ENCODE results near the gene MCF2L2. TPM values are rescaled to one million over a fixed set of nuclear protein-coding genes. Genes with fewer than 3 reads are reported as not detected.
"Not testable (repeated sequence)": the region's sequence is repeated elsewhere in the genome, so short reads cannot be mapped to it uniquely, and the experiment has no call there.

MCF2L2 gene
- total RNA-seq, 1 donor from 2014 or later: 0.89 TPM

- no peak for DNase-seq
Measured at GRCh38 chr3:183396662-183397391, 31.6 kb downstream of the MCF2L2 start.

GRCh38 chr3:183394150-183394549 is 34.3 kb downstream of the MCF2L2 start:
- no peak for DNase-seq

- DNase-seq: no peak
Measured at GRCh38 chr3:183393625-183394024, 34.8 kb downstream of the MCF2L2 start.

- no peak for DNase-seq
Measured at GRCh38 chr3:183392186-183393034, 36.0 kb downstream of the MCF2L2 start.

GRCh38 chr3:183391460-183391859 is 37.0 kb downstream of the MCF2L2 start:
- DNase-seq: no peak

- no peak for DNase-seq
Measured at GRCh38 chr3:183390844-183391243, 37.6 kb downstream of the MCF2L2 start.

- no peak for DNase-seq
Measured at GRCh38 chr3:183388213-183388895, 40.1 kb downstream of the MCF2L2 start.

- no peak for DNase-seq
Measured at GRCh38 chr3:183387797-183388196, 40.6 kb downstream of the MCF2L2 start.

- no peak for DNase-seq
Measured at GRCh38 chr3:183386651-183387050, 41.8 kb downstream of the MCF2L2 start.

- peak; percentile 65 for DNase-seq
Measured at GRCh38 chr3:183385698-183386613, 42.5 kb downstream of the MCF2L2 start.

GRCh38 chr3:183381673-183382072 is 46.7 kb downstream of the MCF2L2 start:
- no peak for DNase-seq

GRCh38 chr3:183381179-183381578 is 47.2 kb downstream of the MCF2L2 start:
- no peak for DNase-seq

- no peak for DNase-seq
Measured at GRCh38 chr3:183378951-183379350, 49.5 kb downstream of the MCF2L2 start.

- no peak for DNase-seq
Measured at GRCh38 chr3:183378545-183378944, 49.9 kb downstream of the MCF2L2 start.

GRCh38 chr3:183378008-183378407 is 50.4 kb downstream of the MCF2L2 start:
- DNase-seq: no peak

- no peak for DNase-seq
Measured at GRCh38 chr3:183377307-183377959, 51.0 kb downstream of the MCF2L2 start.

GRCh38 chr3:183375787-183376186 is 52.6 kb downstream of the MCF2L2 start:
- no peak for DNase-seq

GRCh38 chr3:183375337-183375736 is 53.1 kb downstream of the MCF2L2 start:
- DNase-seq: no peak

- no peak for DNase-seq
Measured at GRCh38 chr3:183372911-183373310, 55.5 kb downstream of the MCF2L2 start.

- DNase-seq: not testable (repeated sequence)
Measured at GRCh38 chr3:183371600-183371968, 56.8 kb downstream of the MCF2L2 start.

- DNase-seq: no peak
Measured at GRCh38 chr3:183370391-183370790, 58.0 kb downstream of the MCF2L2 start.

All from skin of body (tissue), 2 donors.